Measurements from ENCODE around the gene KCNMB1.

- TF ChIP-seq CTCF (IDR thresholded peaks at IDR 0.05; ENCODE audit: low read depth, low read length, poor library complexity, severe bottlenecking) (no peak), EZH2phosphoT487 (IDR thresholded peaks at IDR 0.05; ENCODE audit: borderline replicate concordance, low read length) (no peak)
Observed at GRCh38 chr5:170348137-170348633, 41.0 kb downstream of the KCNMB1 start.
